SK-N-MC (cell line): ENCODE results near the gene IRF2BPL.

Experiments
- EZH2 ChIP-seq: fragments of 200-600 bp; sonication (generic); IDR thresholded peaks from one replicate; pipeline ENCODE4 v1.6.1; 2017; ENCODE audit warnings: antibody characterized with exemption
- FOXP2 ChIP-seq: optimal IDR thresholded peaks from 2 replicates; pipeline ENCODE3; 2011; ENCODE audit warnings: mild to moderate bottlenecking, moderate library complexity; ENCODE audit not compliant: insufficient read depth; ENCODE audit errors: extremely low read length, control extremely low read depth

- TF ChIP-seq FOXP2 (no peak), EZH2 (no peak)
Measured at GRCh38 chr14:77037938-77038568, 9.5 kb upstream of the IRF2BPL start.
